H1 (cell line): ENCODE results near the gene RBM19. TPM values are rescaled to one million over a fixed set of nuclear protein-coding genes. Genes with fewer than 3 reads are reported as not detected.

Experiments used
- CTCF ChIA-PET: fragments of 300-600 bp; sonication (Branson Sonifier 250); formaldehyde crosslinking; loops from one replicate; lab custom pipeline; 2021; ENCODE audit not compliant: partially characterized antibody; lab: Charles Lee
- POLR2A ChIA-PET: fragments of 300-600 bp; sonication (Branson Sonifier 250); formaldehyde crosslinking; loops from one replicate; lab custom pipeline; 2021; ENCODE audit warnings: inconsistent platforms; ENCODE audit not compliant: partially characterized antibody; lab: Charles Lee
- DNase-seq, 2 experiments: peaks; one replicate each; pipeline versions ENCODE4 v3.0.0 to v3.0.0-alpha.2; 2010 to 2022; ENCODE audit warnings: low spot score in 2 of 2, low read depth in 1 of 2, mixed read lengths in 1 of 2
- FAIRE-seq: peaks from 2 replicates; lab custom pipeline; 2011; peaks lifted over from hg19 to GRCh38; lab: Jason Lieb, UNC
- H2AFZ ChIP-seq: 2 replicates; pipeline ENCODE4 v1.8.1; 2012; ENCODE audit warnings: low read length, inconsistent platforms
- H2AK5ac ChIP-seq: 2 replicates; pipeline ENCODE4 v1.6.1; 2013; ENCODE audit warnings: low read depth, low read length
- H2BK120ac ChIP-seq: replicated peaks from 2 replicates; pipeline ENCODE3; 2013; ENCODE audit warnings: low read depth, low read length, inconsistent platforms
- H2BK12ac ChIP-seq: 2 replicates; pipeline ENCODE4 v1.6.1; 2013; ENCODE audit warnings: low read depth, low read length
- H2BK15ac ChIP-seq: 2 replicates; pipeline ENCODE4 v1.6.1; 2013; ENCODE audit warnings: low read length
- H2BK20ac ChIP-seq: 2 replicates; pipeline ENCODE4 v1.6.1; 2013; ENCODE audit warnings: low read length
- H2BK5ac ChIP-seq: 2 replicates; pipeline ENCODE4 v1.6.1; 2013; ENCODE audit warnings: low read depth, low read length
- H3K14ac ChIP-seq: 2 replicates; pipeline ENCODE4 v1.6.1; 2013; ENCODE audit warnings: inconsistent platforms; ENCODE audit not compliant: insufficient read length
- H3K18ac ChIP-seq: 2 replicates; pipeline ENCODE4 v1.6.1; 2013; ENCODE audit warnings: low read length; ENCODE audit errors: extremely low read depth
- H3K23ac ChIP-seq: 2 replicates; pipeline ENCODE4 v1.6.1; 2013; ENCODE audit warnings: inconsistent platforms; ENCODE audit not compliant: insufficient read length
- H3K23me2 ChIP-seq: 2 replicates; pipeline ENCODE4 v1.6.1; 2013; ENCODE audit warnings: low read depth, low read length
- H3K27ac ChIP-seq: 2 replicates; pipeline ENCODE4 v1.6.1; 2011; ENCODE audit warnings: low read depth, low read length, inconsistent platforms
- H3K27me3 ChIP-seq, 4 experiments: replicated peaks in 1 of 4; 1 replicate in 1 of 4; 2 replicates in 3 of 4; pipeline versions ENCODE4 v1.6.1 to v1.8.1; 2011 to 2013; ENCODE audit warnings: low read length in 3 of 4, mild to moderate bottlenecking in 3 of 4, inconsistent platforms in 2 of 4, mixed read lengths in 2 of 4, moderate library complexity in 1 of 4; ENCODE audit not compliant: control insufficient read depth in 3 of 4, insufficient read depth in 3 of 4; ENCODE audit errors: extremely low read depth in 1 of 4
- H3K36me3 ChIP-seq, 4 experiments: 2 replicates each; pipeline versions ENCODE4 v1.6.1 to v1.8.1; 2011 to 2013; ENCODE audit warnings: mild to moderate bottlenecking in 4 of 4, low read length in 3 of 4, moderate library complexity in 2 of 4, control low read depth in 1 of 4, inconsistent platforms in 1 of 4; ENCODE audit not compliant: insufficient read depth in 4 of 4, control insufficient read depth in 2 of 4
- H3K4ac ChIP-seq: replicated peaks from 2 replicates; pipeline ENCODE3; 2013; ENCODE audit warnings: low read length, low read depth, mixed read lengths, inconsistent platforms; ENCODE audit not compliant: insufficient read length
- H3K4me1 ChIP-seq, 4 experiments: replicated peaks in 1 of 4; 1 replicate in 1 of 4; 2 replicates in 3 of 4; pipeline versions ENCODE4 v1.6.1 to v1.8.1; 2011 to 2013; ENCODE audit warnings: low read length in 3 of 4, inconsistent platforms in 2 of 4, mixed read lengths in 1 of 4; ENCODE audit not compliant: insufficient read depth in 4 of 4, control insufficient read depth in 3 of 4
- H3K4me2 ChIP-seq, 2 experiments: 2 replicates each; pipeline versions ENCODE4 v1.6.1 to v1.8.1; 2011 to 2013; ENCODE audit warnings: low read depth in 2 of 2, low read length in 2 of 2, control low read depth in 1 of 2, inconsistent platforms in 1 of 2, mild to moderate bottlenecking in 1 of 2; ENCODE audit not compliant: insufficient read depth in 1 of 2
- H3K4me3 ChIP-seq, 4 experiments: fragments of 200-600, 300-600 bp in 1 of 4; sonication (generic), shearing (Covaris generic), sonication (Bioruptor Twin) in 1 of 4; 2 replicates each; pipeline versions ENCODE4 v1.5.1 to v1.8.1; 2011 to 2016; ENCODE audit warnings: low read length in 4 of 4, low read depth in 3 of 4, control low read depth in 2 of 4, inconsistent platforms in 2 of 4, mild to moderate bottlenecking in 2 of 4, mixed read lengths in 1 of 4, moderate library complexity in 1 of 4; ENCODE audit not compliant: insufficient read depth in 2 of 4; ENCODE audit errors: extremely low read depth in 1 of 4
- H3K56ac ChIP-seq: replicated peaks from 2 replicates; pipeline ENCODE3; 2013; ENCODE audit warnings: low read depth, mild to moderate bottlenecking, mixed read lengths, low read length, inconsistent platforms; ENCODE audit not compliant: insufficient read length
- H3K79me1 ChIP-seq: 2 replicates; pipeline ENCODE4 v1.6.1; 2013; ENCODE audit warnings: low read depth, low read length, control low read depth
- H3K79me2 ChIP-seq, 2 experiments: 2 replicates each; pipeline versions ENCODE4 v1.6.1 to v1.8.1; 2012 to 2013; ENCODE audit warnings: low read length in 2 of 2, mild to moderate bottlenecking in 2 of 2, inconsistent platforms in 1 of 2; ENCODE audit not compliant: insufficient read depth in 2 of 2, control insufficient read depth in 1 of 2
- H3K9ac ChIP-seq, 4 experiments: replicated peaks in 1 of 4; 1 replicate in 1 of 4; 2 replicates in 3 of 4; pipeline versions ENCODE4 v1.6.1 to v1.8.1; 2011 to 2013; ENCODE audit warnings: low read depth in 3 of 4, low read length in 3 of 4, control low read depth in 2 of 4, mild to moderate bottlenecking in 2 of 4, moderate library complexity in 2 of 4, inconsistent platforms in 1 of 4; ENCODE audit errors: extremely low read depth in 1 of 4
- H3K9me3 ChIP-seq, 2 experiments: 2 replicates each; pipeline versions ENCODE4 v1.6.1 to v1.8.1; 2012 to 2013; ENCODE audit warnings: mild to moderate bottlenecking in 2 of 2, moderate library complexity in 2 of 2, control low read depth in 1 of 2, inconsistent platforms in 1 of 2, low read depth in 1 of 2, low read length in 1 of 2, mixed read lengths in 1 of 2; ENCODE audit not compliant: insufficient read depth in 2 of 2
- H4K20me1 ChIP-seq, 2 experiments: replicated peaks in 1 of 2; 2 replicates each; pipeline versions ENCODE3 to v1.8.1; 2011 to 2013; ENCODE audit warnings: inconsistent platforms in 2 of 2, low read length in 2 of 2, mild to moderate bottlenecking in 1 of 2; ENCODE audit not compliant: insufficient read depth in 2 of 2, control insufficient read depth in 1 of 2
- H4K5ac ChIP-seq: 2 replicates; pipeline ENCODE4 v1.6.1; 2013; ENCODE audit warnings: low read length, low read depth, mixed read lengths, inconsistent platforms; ENCODE audit not compliant: insufficient read length
- H4K8ac ChIP-seq: 2 replicates; pipeline ENCODE4 v1.8.0; 2013; ENCODE audit warnings: mild to moderate bottlenecking, moderate library complexity, low read length, inconsistent platforms; ENCODE audit not compliant: insufficient read depth; ENCODE audit errors: extremely low read depth
- H4K91ac ChIP-seq: replicated peaks from 2 replicates; pipeline ENCODE3; 2013; ENCODE audit warnings: low read length, mixed read lengths, inconsistent platforms; ENCODE audit not compliant: insufficient read length
- ASH2L ChIP-seq: fragments of 200-600, 300-600 bp; sonication (generic); IDR thresholded peaks from one replicate; pipeline ENCODE4 v1.7.1; 2017; ENCODE audit warnings: low read length
- CHD2 ChIP-seq: IDR thresholded peaks from 2 replicates; pipeline ENCODE4 v1.6.1; 2012; ENCODE audit warnings: low read length, improper control_type of control experiment
- CREB1 ChIP-seq: IDR thresholded peaks from 2 replicates; pipeline ENCODE4 v1.6.1; 2012; ENCODE audit warnings: inconsistent platforms
- CTBP2 ChIP-seq: IDR thresholded peaks from 2 replicates; pipeline ENCODE4 v1.7.0; 2011; ENCODE audit warnings: borderline replicate concordance, mild to moderate bottlenecking, moderate library complexity, mixed read lengths, low read length; ENCODE audit not compliant: insufficient read depth, insufficient read length
- EGR1 ChIP-seq: IDR thresholded peaks from 2 replicates; pipeline ENCODE4 v1.6.1; 2011; ENCODE audit warnings: low read depth, low read length, borderline replicate concordance
- POLR2A ChIP-seq, 2 experiments: IDR thresholded peaks; 1 replicate in 1 of 2; 2 replicates in 1 of 2; pipeline ENCODE4 v1.6.1; 2011; ENCODE audit warnings: low read depth in 2 of 2, low read length in 2 of 2, mild to moderate bottlenecking in 2 of 2; ENCODE audit errors: control extremely low read depth in 1 of 2
- SRF ChIP-seq: IDR thresholded peaks from 2 replicates; pipeline ENCODE4 v1.6.1; 2011; ENCODE audit warnings: mild to moderate bottlenecking, low read depth, low read length, moderate library complexity
- TAF1 ChIP-seq: IDR thresholded peaks from 2 replicates; pipeline ENCODE4 v1.6.1; 2011; ENCODE audit warnings: mild to moderate bottlenecking, low read depth, low read length
- WGBS, 2 experiments: shearing (Covaris generic) in 1 of 2; methylation state at CpG; one replicate each; pipeline versions ENCODE4 v1.1.6 to v1.1.7; 2013 to 2015; ENCODE audit warnings: low lambda C conversion rate in 2 of 2, mixed read lengths in 2 of 2, inconsistent platforms in 1 of 2, low coverage in 1 of 2, missing lambda C conversion rate in 1 of 2; ENCODE audit not compliant: insufficient replicate concordance in 2 of 2, insufficient coverage in 1 of 2, insufficient read length in 1 of 2; ENCODE audit errors: extremely low coverage in 1 of 2, missing lambda C conversion rate in 1 of 2; 5-methylcytosine and 5-hydroxymethylcytosine counted together
- polyA plus RNA-seq, 7 experiments: library from polyadenylated mRNA; depleted of rRNA in 3 of 7; stranded (reverse) in 5 of 7; unstranded in 2 of 7; fragments of >200 nt in 5 of 7; fragments of 200-250 nt in 2 of 7; gene quantifications; 1 replicate in 5 of 7; 2 replicates in 1 of 7; 4 replicates in 1 of 7; pipeline versions ENCODE4 v1.2.1 to v1.2.3, GENCODE V29; 2011 to 2013; ENCODE audit warnings: missing spikeins in 2 of 7, mixed read lengths in 2 of 7
- total RNA-seq: library from RNA; stranded (reverse); fragmentation: NEBNext Ultra II Directional; extraction: Animal tissue kit (Norgen Biotek cat#: 25700); gene quantifications from 2 replicates; pipeline ENCODE4 v1.2.1, GENCODE V29; 2021

Gene RBM19
- total and polyA plus RNA-seq, 2 of the 8 experiments (the other 6 are each of a cell fraction or from before 2014, with no cell fraction given), result 23.4 to 61.9 TPM

DNA sequence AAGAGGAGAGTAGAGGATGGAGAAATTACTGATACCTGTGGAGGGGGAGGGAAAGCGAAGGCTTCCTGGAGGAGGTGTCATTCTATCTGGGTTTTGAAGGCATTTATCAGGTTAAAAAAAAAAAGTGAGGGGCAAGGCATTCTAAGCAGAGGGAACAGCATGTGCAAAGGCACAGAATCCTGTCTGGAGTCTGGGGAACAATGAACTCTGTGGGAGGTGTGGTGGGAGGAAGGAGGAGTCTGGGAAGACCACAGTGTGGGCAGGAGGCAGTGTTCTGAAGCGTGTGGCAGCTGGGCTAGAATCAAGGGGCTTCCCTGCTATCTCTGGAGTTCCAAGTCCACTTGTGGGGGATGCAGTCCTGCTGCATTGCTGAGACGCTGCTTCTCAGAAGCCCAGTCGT is 123.4 kb downstream of the RBM19 start:
- no peak overlapping the region for H3K4me3 ChIP-seq
- no peaks in the 10 kb centered on the region for H3K79me1 ChIP-seq
- H3K4ac ChIP-seq, result no peak overlapping the region
- H4K8ac ChIP-seq, result no peak overlapping the region
- H3K9ac ChIP-seq, result no peak overlapping the region
- H2BK5ac ChIP-seq, result no peak overlapping the region
- no peaks in the 10 kb centered on the region; a peak in 3 of 8 replicates for H3K36me3 ChIP-seq
- H2BK20ac ChIP-seq, result no peak overlapping the region
- H2BK12ac ChIP-seq, result no peak overlapping the region
- H3K56ac ChIP-seq, result no peak overlapping the region
- 0 out of 2 replicates have a peak, but pooled peaks cover 1% of the 10 kb centered on the region for H3K23me2 ChIP-seq
- DNase-seq (no peak), FAIRE-seq (no peak)
- H3K14ac ChIP-seq, result no peak overlapping the region
- TF ChIP-seq TAF1 (no peak), CREB1 (no peak), CTBP2 (no peak), ASH2L (no peak), POLR2A (IDR thresholded peaks at IDR 0.05; ENCODE audit: control extremely low read depth in 1 of 2, low read depth in 2 of 2, low read length in 2 of 2) (no peak), SRF (no peak), CHD2 (no peak), EGR1 (no peak)
- H3K4me2 ChIP-seq, result no peak overlapping the region
- H2AFZ ChIP-seq, result no peak overlapping the region
- no peaks in the 10 kb centered on the region for H3K9me3 ChIP-seq
- H2AK5ac ChIP-seq, result no peak overlapping the region
- H3K27me3 ChIP-seq, result no peaks in the 10 kb centered on the region
- no peak overlapping the region for H3K27ac ChIP-seq
- WGBS, 2 experiments, result 87% methylated on average over 4 of the region's 4 CpGs; no CpG with 5 or more reads in 1 of the 2 experiments
- no peak overlapping the region for H3K18ac ChIP-seq
- no peak overlapping the region for H4K91ac ChIP-seq
- H4K5ac ChIP-seq, result no peak overlapping the region
- no peaks in the 10 kb centered on the region for H3K79me2 ChIP-seq
- peaks cover 0 to 2% of the 10 kb centered on the region in 2 experiments for H4K20me1 ChIP-seq
- POLR2A ChIA-PET, result interaction anchor here (2.4 kb wide), 1 partner anchor 19 kb away, joined by 9 read pairs; no protein-coding TSS in a partner anchor
- H3K4me1 ChIP-seq, result peaks cover 0 to 2% (median 0%) of the 10 kb centered on the region in 4 experiments; a peak in 2 of 7 replicates
- no peak overlapping the region for H3K23ac ChIP-seq
- H2BK120ac ChIP-seq, result no peak overlapping the region
- CTCF ChIA-PET, result no interaction called here
- H2BK15ac ChIP-seq, result no peak overlapping the region
